ENCODE results near the gene UBXN10. TPM values are rescaled to one million over a fixed set of nuclear protein-coding genes. Genes with fewer than 3 reads are reported as not detected.
A peak's percentile ranks its signal among the peaks of the same experiment; 100 is the strongest.
"Not testable (repeated sequence)": the region's sequence is repeated elsewhere in the genome, so short reads cannot be mapped to it uniquely, and the experiment has no call there.

Gene UBXN10
- total and polyA plus RNA-seq, 2 of the 4 experiments (the other 2 are of a cell fraction) = not detected

DNA sequence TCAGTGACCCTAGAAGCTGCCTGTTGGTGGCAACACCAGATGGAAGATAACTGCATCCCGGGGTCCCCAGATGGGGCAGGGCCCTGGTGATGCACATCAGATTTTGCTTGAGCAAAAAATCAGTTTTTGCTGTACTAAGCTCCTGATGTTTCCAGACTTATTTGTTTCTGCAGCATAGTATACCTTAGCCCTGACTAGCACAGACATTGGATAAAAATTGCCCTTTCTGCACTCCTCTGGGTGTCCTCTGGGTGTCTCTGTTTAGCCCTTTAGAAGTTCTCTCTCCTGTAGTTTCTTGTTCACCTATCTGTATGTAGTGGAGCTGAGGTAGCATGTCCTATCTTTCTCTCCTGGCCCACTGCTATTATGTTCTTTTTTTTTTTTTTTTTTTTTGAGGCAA is 30.7 kb downstream of the UBXN10 start:
- intact Hi-C loops (cut with micrococcal nuclease) = loop anchor here (5.0 kb wide), 1 partner anchor 416 kb away; the partner anchor contains the start of gene PINK1
- dilution Hi-C loops (cut with HindIII; ENCODE audit: low sequenced_read_pairs, unreplicated experiment) = no loop called here
- no peak overlapping the region for H2AK5ac ChIP-seq (ENCODE audit: low read depth, low read length)
- 40% methylated on average over 1 of the region's 1 CpG; no CpG with 5 or more reads in 1 of the 2 experiments for WGBS, 2 experiments (ENCODE audit: extremely low coverage in 2 of 2, insufficient read length in 1 of 2)
- H3K4me1 ChIP-seq (ENCODE audit: control insufficient read depth, insufficient read depth, low read length) = no peaks in the 10 kb centered on the region
- no peak overlapping the region for H3K14ac ChIP-seq (replicated peaks; ENCODE audit: low read depth, low read length)
- H4K8ac ChIP-seq (ENCODE audit: low read depth in 2 of 2, low read length in 2 of 2) = no peak overlapping the region
- H3K4me2 ChIP-seq (ENCODE audit: low read depth, low read length) = no peak overlapping the region
- no peaks in the 10 kb centered on the region for H3K9me1 ChIP-seq (ENCODE audit: insufficient read depth, low read length)
- no peak overlapping the region for H4K5ac ChIP-seq (ENCODE audit: low read depth, low read length)
- H4K91ac ChIP-seq (ENCODE audit: insufficient read depth, low read depth, low read length) = no peak overlapping the region
- H2BK15ac ChIP-seq (ENCODE audit: low read depth, low read length) = no peak overlapping the region
- no peaks in the 10 kb centered on the region for H3K9me3 ChIP-seq (ENCODE audit: control insufficient read depth, insufficient read depth, low read length)
- no peaks in the 10 kb centered on the region for H3K79me1 ChIP-seq (ENCODE audit: low read depth in 1 of 2, low read length in 2 of 2)
- DNase-seq (peak; percentile 10), ATAC-seq (ENCODE audit: low read depth) (peak; percentile 68; the same call in 1 of the 2 replicates)
- H2AK9ac ChIP-seq (replicated peaks; ENCODE audit: low read depth, low read length, poor library complexity) = no peak overlapping the region
- H2AFZ ChIP-seq (replicated peaks; ENCODE audit: low read length, poor library complexity) = no peak overlapping the region
- in situ Hi-C loops (cut with MboI; ENCODE audit: low sequenced_read_pairs) = loop anchor here (25.0 kb wide), 1 partner anchor 421 kb away; the partner anchor contains the start of gene PINK1
- TF ChIP-seq, protein P1, sequence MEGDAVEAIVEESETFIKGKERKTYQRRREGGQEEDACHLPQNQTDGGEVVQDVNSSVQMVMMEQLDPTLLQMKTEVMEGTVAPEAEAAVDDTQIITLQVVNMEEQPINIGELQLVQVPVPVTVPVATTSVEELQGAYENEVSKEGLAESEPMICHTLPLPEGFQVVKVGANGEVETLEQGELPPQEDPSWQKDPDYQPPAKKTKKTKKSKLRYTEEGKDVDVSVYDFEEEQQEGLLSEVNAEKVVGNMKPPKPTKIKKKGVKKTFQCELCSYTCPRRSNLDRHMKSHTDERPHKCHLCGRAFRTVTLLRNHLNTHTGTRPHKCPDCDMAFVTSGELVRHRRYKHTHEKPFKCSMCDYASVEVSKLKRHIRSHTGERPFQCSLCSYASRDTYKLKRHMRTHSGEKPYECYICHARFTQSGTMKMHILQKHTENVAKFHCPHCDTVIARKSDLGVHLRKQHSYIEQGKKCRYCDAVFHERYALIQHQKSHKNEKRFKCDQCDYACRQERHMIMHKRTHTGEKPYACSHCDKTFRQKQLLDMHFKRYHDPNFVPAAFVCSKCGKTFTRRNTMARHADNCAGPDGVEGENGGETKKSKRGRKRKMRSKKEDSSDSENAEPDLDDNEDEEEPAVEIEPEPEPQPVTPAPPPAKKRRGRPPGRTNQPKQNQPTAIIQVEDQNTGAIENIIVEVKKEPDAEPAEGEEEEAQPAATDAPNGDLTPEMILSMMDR (conservative IDR thresholded peaks at IDR 0.05; ENCODE audit: low read depth, low read length) = peak; percentile 34
- peak; percentile 34 for TF ChIP-seq RAD21 (IDR thresholded peaks at IDR 0.05; ENCODE audit: low read length)
- TF ChIP-seq RFX5 (IDR thresholded peaks at IDR 0.05; ENCODE audit: low read depth, low read length) = no peak
- TF ChIP-seq SMC3 (IDR thresholded peaks at IDR 0.05; ENCODE audit: low read depth, low read length) = peak; percentile 31; the same call in 1 of the 2 replicates
- H2BK5ac ChIP-seq (ENCODE audit: low read depth, low read length, poor library complexity, severe bottlenecking) = no peak overlapping the region
- H3K23ac ChIP-seq (ENCODE audit: low read depth, low read length) = no peak overlapping the region
- no peak overlapping the region for H2BK20ac ChIP-seq (ENCODE audit: low read depth, low read length)
- ChIA-PET POLR2A (ENCODE audit: unreplicated experiment) (no interaction called here), CTCF (interaction anchor here (1.6 kb wide), 1 partner anchor 278 kb away, joined by 7 read pairs; no protein-coding TSS in a partner anchor)
- no peak overlapping the region for H3K9ac ChIP-seq (ENCODE audit: low read depth, low read length)
- no peak overlapping the region for H3K4me3 ChIP-seq (ENCODE audit: insufficient read depth, low read depth, low read length)
- no TSS peak for BruUV-seq (replicated peaks)
- H4K20me1 ChIP-seq (ENCODE audit: insufficient read depth, low read length) = no peaks in the 10 kb centered on the region
- H3K18ac ChIP-seq (ENCODE audit: low read depth, low read length) = no peak overlapping the region
- no peak overlapping the region for H3K4ac ChIP-seq (ENCODE audit: low read depth, low read length)
- H3K27ac ChIP-seq (ENCODE audit: insufficient read depth, low read length) = no peak overlapping the region
- H3K56ac ChIP-seq (ENCODE audit: extremely low read depth, insufficient read depth, low read length) = no peak overlapping the region
- H2BK120ac ChIP-seq (ENCODE audit: low read depth, low read length) = no peak overlapping the region
- peaks cover 26% of the 10 kb centered on the region for H3K27me3 ChIP-seq (ENCODE audit: control insufficient read depth, insufficient read depth, low read length)
- no peaks in the 10 kb centered on the region for H3K36me3 ChIP-seq (ENCODE audit: control insufficient read depth, insufficient read depth, low read length)

DNA sequence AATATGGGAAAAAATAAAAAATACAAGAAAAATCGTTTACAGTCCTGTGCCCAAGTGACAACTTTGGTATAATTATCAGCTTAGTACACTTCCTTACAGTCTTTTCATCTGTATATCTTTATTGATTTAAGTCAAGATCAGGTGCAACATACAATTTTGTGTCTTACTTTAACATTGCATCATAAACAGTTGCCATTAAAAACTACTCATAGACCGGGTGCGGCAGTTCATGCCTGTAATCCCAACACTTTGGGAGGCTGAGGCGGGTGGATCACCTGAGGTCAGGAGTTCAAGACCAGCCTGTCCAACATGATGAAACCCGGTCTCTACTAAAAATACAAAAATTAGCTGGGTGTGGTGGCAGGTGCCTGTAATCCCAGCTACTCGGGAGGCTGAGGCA is 33.2 kb downstream of the UBXN10 start:
- H2BK20ac ChIP-seq (ENCODE audit: low read depth, low read length); H2AK5ac ChIP-seq (ENCODE audit: low read depth, low read length); H3K36me3 ChIP-seq (ENCODE audit: control insufficient read depth, insufficient read depth, low read length); H2BK120ac ChIP-seq (ENCODE audit: low read depth, low read length); H3K18ac ChIP-seq (ENCODE audit: low read depth, low read length); H4K20me1 ChIP-seq (ENCODE audit: insufficient read depth, low read length); H4K8ac ChIP-seq (ENCODE audit: low read depth in 2 of 2, low read length in 2 of 2); BruUV-seq (replicated peaks); H3K9me1 ChIP-seq (ENCODE audit: insufficient read depth, low read length); H3K4ac ChIP-seq (ENCODE audit: low read depth, low read length); DNase-seq; H3K23ac ChIP-seq (ENCODE audit: low read depth, low read length); H3K9ac ChIP-seq (ENCODE audit: low read depth, low read length); H3K14ac ChIP-seq (replicated peaks; ENCODE audit: low read depth, low read length); H3K27ac ChIP-seq (ENCODE audit: insufficient read depth, low read length); H4K5ac ChIP-seq (ENCODE audit: low read depth, low read length); H2AFZ ChIP-seq (replicated peaks; ENCODE audit: low read length, poor library complexity); H3K4me3 ChIP-seq (ENCODE audit: insufficient read depth, low read depth, low read length); H4K91ac ChIP-seq (ENCODE audit: insufficient read depth, low read depth, low read length); H3K56ac ChIP-seq (ENCODE audit: extremely low read depth, insufficient read depth, low read length); H3K9me3 ChIP-seq (ENCODE audit: control insufficient read depth, insufficient read depth, low read length); H3K79me1 ChIP-seq (ENCODE audit: low read depth in 1 of 2, low read length in 2 of 2); POLR2A ChIA-PET (ENCODE audit: unreplicated experiment); H2AK9ac ChIP-seq (replicated peaks; ENCODE audit: low read depth, low read length, poor library complexity); H3K4me1 ChIP-seq (ENCODE audit: control insufficient read depth, insufficient read depth, low read length); H2BK15ac ChIP-seq (ENCODE audit: low read depth, low read length); dilution Hi-C loops (cut with HindIII; ENCODE audit: low sequenced_read_pairs, unreplicated experiment); H2BK5ac ChIP-seq (ENCODE audit: low read depth, low read length, poor library complexity, severe bottlenecking); ATAC-seq (ENCODE audit: low read depth); H3K4me2 ChIP-seq (ENCODE audit: low read depth, low read length): not testable (repeated sequence)
- WGBS, 2 experiments (ENCODE audit: extremely low coverage in 2 of 2, insufficient read length in 1 of 2) = 86% methylated on average over 1 of the region's 6 CpGs; no CpG with 5 or more reads in 1 of the 2 experiments
- H3K27me3 ChIP-seq (ENCODE audit: control insufficient read depth, insufficient read depth, low read length) = peaks cover 36% of the 10 kb centered on the region
- CTCF ChIA-PET = interaction anchor here (0.6 to 0.9 kb wide), 2 partner anchors 13 to 24 kb away, joined by 3 to 5 read pairs; no protein-coding TSS in a partner anchor
- in situ Hi-C loops (cut with MboI; ENCODE audit: low sequenced_read_pairs) = loop anchor here (25.0 kb wide), 1 partner anchor 418 kb away; the partner anchor contains the start of gene PINK1
- intact Hi-C loops (cut with micrococcal nuclease) = loop anchor here (5.0 kb wide), 1 partner anchor 413 kb away; the partner anchor contains the start of gene PINK1

All from IMR-90 (cell line).